ENCODE results near the gene RILPL1. TPM values are rescaled to one million over a fixed set of nuclear protein-coding genes. Genes with fewer than 3 reads are reported as not detected.

The RILPL1 gene
- total RNA-seq, 1 experiment from 2014 or later = 21.5 TPM

DNA sequence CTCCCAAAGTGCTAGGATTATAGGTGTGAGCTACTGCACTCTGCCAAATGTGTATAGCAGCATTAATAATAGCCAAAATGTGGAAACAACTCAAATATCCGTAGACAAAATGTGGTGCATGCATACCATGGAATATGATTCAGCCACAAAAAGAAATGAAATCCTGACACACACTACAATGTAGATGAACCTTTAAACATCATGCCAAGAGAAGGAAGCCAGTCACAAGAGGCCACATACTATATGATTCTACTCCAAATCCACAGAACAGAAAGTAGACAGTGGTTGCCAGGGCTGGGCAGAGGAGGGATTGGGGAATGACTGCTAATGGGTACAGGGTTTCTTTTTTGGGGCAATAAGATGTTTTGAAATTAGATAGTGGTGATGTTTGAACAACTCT lies 43.1 kb upstream of the RILPL1 start:
- Mint-ChIP-seq H3K27me3 (ENCODE audit: insufficient read depth, unreplicated experiment) (no peaks in the 10 kb centered on the region), H3K36me3 (ENCODE audit: insufficient read depth, unreplicated experiment) (peaks cover 17% of the 10 kb centered on the region), H3K27ac (ENCODE audit: low read depth, unreplicated experiment) (no peak overlapping the region), H3K4me1 (ENCODE audit: insufficient read depth, unreplicated experiment) (no peaks in the 10 kb centered on the region), H3K4me3 (ENCODE audit: unreplicated experiment) (no peak overlapping the region), H3K9me3 (ENCODE audit: unreplicated experiment) (no peaks in the 10 kb centered on the region)
- intact Hi-C loops (cut with micrococcal nuclease) = no loop called here
- DNase-seq (ENCODE audit: unreplicated experiment) = no peak
- TF ChIP-seq, protein P1, sequence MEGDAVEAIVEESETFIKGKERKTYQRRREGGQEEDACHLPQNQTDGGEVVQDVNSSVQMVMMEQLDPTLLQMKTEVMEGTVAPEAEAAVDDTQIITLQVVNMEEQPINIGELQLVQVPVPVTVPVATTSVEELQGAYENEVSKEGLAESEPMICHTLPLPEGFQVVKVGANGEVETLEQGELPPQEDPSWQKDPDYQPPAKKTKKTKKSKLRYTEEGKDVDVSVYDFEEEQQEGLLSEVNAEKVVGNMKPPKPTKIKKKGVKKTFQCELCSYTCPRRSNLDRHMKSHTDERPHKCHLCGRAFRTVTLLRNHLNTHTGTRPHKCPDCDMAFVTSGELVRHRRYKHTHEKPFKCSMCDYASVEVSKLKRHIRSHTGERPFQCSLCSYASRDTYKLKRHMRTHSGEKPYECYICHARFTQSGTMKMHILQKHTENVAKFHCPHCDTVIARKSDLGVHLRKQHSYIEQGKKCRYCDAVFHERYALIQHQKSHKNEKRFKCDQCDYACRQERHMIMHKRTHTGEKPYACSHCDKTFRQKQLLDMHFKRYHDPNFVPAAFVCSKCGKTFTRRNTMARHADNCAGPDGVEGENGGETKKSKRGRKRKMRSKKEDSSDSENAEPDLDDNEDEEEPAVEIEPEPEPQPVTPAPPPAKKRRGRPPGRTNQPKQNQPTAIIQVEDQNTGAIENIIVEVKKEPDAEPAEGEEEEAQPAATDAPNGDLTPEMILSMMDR (IDR thresholded peaks at IDR 0.05; ENCODE audit: unreplicated experiment) = no peak
- POLR2A ChIA-PET = interaction anchor here (1.2 kb wide), 1 partner anchor 57 kb away, joined by 3 read pairs; no protein-coding TSS in a partner anchor
- no TSS peak for BruUV-seq (replicated peaks)
- CTCF ChIA-PET = no interaction called here

DNA sequence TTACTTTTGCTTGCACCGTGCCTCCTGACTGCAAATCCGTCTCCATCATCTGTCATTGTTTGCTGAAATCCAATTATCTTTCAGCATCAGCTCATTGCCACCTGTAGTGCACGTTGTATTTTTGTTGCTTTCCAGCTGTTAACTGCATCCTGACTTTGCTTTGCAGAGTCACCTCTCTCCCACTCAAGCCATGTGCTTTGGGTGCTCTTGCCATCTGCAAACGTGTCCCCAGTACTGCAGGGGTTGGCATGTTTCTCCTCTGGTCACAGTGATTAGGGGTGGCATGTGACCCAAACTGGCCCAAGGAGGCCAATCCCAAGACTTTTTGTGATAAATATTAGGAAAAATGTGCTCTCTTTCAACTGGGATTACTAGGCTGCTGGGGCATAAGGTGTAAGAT lies 40.4 kb upstream of the RILPL1 start:
- CTCF ChIA-PET = interaction anchor here (1.0 kb wide), 1 partner anchor 8 kb away, joined by 5 read pairs; no protein-coding TSS in a partner anchor
- Mint-ChIP-seq H3K27me3 (ENCODE audit: insufficient read depth, unreplicated experiment) (no peaks in the 10 kb centered on the region), H3K36me3 (ENCODE audit: insufficient read depth, unreplicated experiment) (peaks cover 5% of the 10 kb centered on the region), H3K9me3 (ENCODE audit: unreplicated experiment) (no peaks in the 10 kb centered on the region), H3K4me1 (ENCODE audit: insufficient read depth, unreplicated experiment) (peaks cover 18% of the 10 kb centered on the region), H3K27ac (ENCODE audit: low read depth, unreplicated experiment) (no peak overlapping the region), H3K4me3 (ENCODE audit: unreplicated experiment) (no peak overlapping the region)
- intact Hi-C loops (cut with micrococcal nuclease) = no loop called here
- TF ChIP-seq, protein P1 (IDR thresholded peaks at IDR 0.05; ENCODE audit: unreplicated experiment) = no peak
- POLR2A ChIA-PET = interaction anchor here (1.1 to 2.2 kb wide), 3 partner anchors 10 to 206 kb away, joined by 3 to 7 read pairs (median 4); partner anchors contain the start of gene TMED2
- no TSS peak for BruUV-seq (replicated peaks)
- DNase-seq (ENCODE audit: unreplicated experiment) = no peak

DNA sequence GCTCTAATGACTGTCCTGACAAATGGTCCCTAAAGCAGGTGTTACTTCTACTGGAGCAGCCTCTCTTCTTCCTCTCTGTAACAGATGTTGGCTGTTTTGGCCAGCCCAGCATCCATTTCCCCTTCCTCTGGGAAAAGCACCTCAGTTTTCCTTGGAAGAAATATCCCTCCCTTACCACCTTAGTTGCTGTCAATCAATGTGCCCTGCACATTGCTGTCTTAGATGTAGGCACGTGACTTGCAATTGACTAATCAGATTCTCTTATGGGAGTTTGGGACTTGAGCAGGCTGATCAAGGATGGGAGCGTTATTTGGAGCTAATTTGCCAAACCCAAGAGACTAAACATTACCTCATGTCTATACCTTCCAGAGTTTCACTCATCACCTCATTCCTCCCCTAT lies 38.9 kb upstream of the RILPL1 start:
- no peaks in the 10 kb centered on the region for H3K36me3 Mint-ChIP-seq (ENCODE audit: insufficient read depth, unreplicated experiment)
- H3K4me3 Mint-ChIP-seq (ENCODE audit: unreplicated experiment) = no peak overlapping the region
- no peak overlapping the region for H3K27ac Mint-ChIP-seq (ENCODE audit: low read depth, unreplicated experiment)
- no peaks in the 10 kb centered on the region for H3K9me3 Mint-ChIP-seq (ENCODE audit: unreplicated experiment)
- no peaks in the 10 kb centered on the region for H3K27me3 Mint-ChIP-seq (ENCODE audit: insufficient read depth, unreplicated experiment)
- POLR2A ChIA-PET = no interaction called here
- TF ChIP-seq, protein P1 (IDR thresholded peaks at IDR 0.05; ENCODE audit: unreplicated experiment) = no peak
- CTCF ChIA-PET = interaction anchor here (0.7 to 2.1 kb wide), 2 partner anchors 9 to 20 kb away, joined by 3 to 5 read pairs; no protein-coding TSS in a partner anchor
- peaks cover 18% of the 10 kb centered on the region for H3K4me1 Mint-ChIP-seq (ENCODE audit: insufficient read depth, unreplicated experiment)
- BruUV-seq (replicated peaks) = no TSS peak
- intact Hi-C loops (cut with micrococcal nuclease) = no loop called here
- no peak for DNase-seq (ENCODE audit: unreplicated experiment)

DNA sequence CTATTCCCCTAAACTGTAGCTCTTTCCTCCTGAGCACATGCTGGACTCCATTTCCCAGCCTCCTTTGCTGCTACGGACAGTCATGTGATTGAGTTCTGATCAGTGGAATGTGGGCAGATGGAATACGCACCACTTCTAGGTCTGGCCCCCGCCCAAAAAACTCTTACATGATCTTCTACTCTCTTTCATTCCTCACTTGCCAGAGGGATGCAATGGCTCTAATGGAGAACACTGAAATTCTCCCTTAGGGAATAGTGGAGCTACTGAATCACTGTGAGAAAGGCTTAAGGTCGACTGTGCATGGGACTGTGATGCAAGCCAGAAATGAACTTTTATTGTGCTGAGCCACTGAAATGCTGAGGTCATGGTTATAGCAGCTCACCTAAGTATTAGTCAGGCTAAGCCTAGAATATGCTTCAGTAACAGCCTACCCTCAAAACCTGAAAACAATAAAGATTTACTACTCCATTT lies 37.9 kb upstream of the RILPL1 start:
- H3K4me3 Mint-ChIP-seq (ENCODE audit: unreplicated experiment) = no peak overlapping the region
- H3K27ac Mint-ChIP-seq (ENCODE audit: low read depth, unreplicated experiment) = peak overlapping the region; percentile 32
- intact Hi-C loops (cut with micrococcal nuclease) = no loop called here
- no peaks in the 10 kb centered on the region for H3K36me3 Mint-ChIP-seq (ENCODE audit: insufficient read depth, unreplicated experiment)
- TF ChIP-seq, protein P1 (IDR thresholded peaks at IDR 0.05; ENCODE audit: unreplicated experiment) = no peak
- no TSS peak for BruUV-seq (replicated peaks)
- ChIA-PET CTCF (interaction anchor here (2.1 kb wide), 1 partner anchor 10 kb away, joined by 5 read pairs; no protein-coding TSS in a partner anchor), POLR2A (interaction anchor here (0.5 to 1.4 kb wide), 12 partner anchors 10 to 343 kb away, joined by 3 to 6 read pairs (median 3); partner anchors contain the start of gene SNRNP35)
- H3K9me3 Mint-ChIP-seq (ENCODE audit: unreplicated experiment) = no peaks in the 10 kb centered on the region
- H3K4me1 Mint-ChIP-seq (ENCODE audit: insufficient read depth, unreplicated experiment) = peaks cover 18% of the 10 kb centered on the region
- no peaks in the 10 kb centered on the region for H3K27me3 Mint-ChIP-seq (ENCODE audit: insufficient read depth, unreplicated experiment)
- DNase-seq (ENCODE audit: unreplicated experiment) = peak; percentile 68

Data from MCF 10A (cell line).